Liver (tissue), 9 donors: ENCODE data around the gene SPATS2L. TPM values are rescaled to one million over a fixed set of nuclear protein-coding genes. Genes with fewer than 3 reads are reported as not detected.

ENCODE experiments used
- DNase-seq: peaks from one replicate; pipeline ENCODE4 v3.0.0-alpha.2; 2017; ENCODE audit warnings: low spot score
- H3K27ac ChIP-seq, 2 donors: one replicate each; pipeline ENCODE4 v1.7.0; 2013; ENCODE audit warnings: inconsistent platforms in 2 of 2, low read length in 2 of 2, control low read depth in 1 of 2, low read depth in 1 of 2, mild to moderate bottlenecking in 1 of 2
- H3K27me3 ChIP-seq, 4 donors: one replicate each; pipeline versions ENCODE4 v1.6.1 to v1.7.0; 2013; ENCODE audit warnings: low read length in 3 of 4, inconsistent platforms in 1 of 4, mild to moderate bottlenecking in 1 of 4, moderate library complexity in 1 of 4; ENCODE audit not compliant: control insufficient read depth in 4 of 4, insufficient read depth in 4 of 4
- H3K36me3 ChIP-seq, 4 donors: one replicate each; pipeline versions ENCODE4 v1.6.1 to v1.7.0; 2013; ENCODE audit warnings: low read length in 3 of 4, mild to moderate bottlenecking in 3 of 4, low read depth in 1 of 4, moderate library complexity in 1 of 4; ENCODE audit not compliant: control insufficient read depth in 4 of 4, insufficient read depth in 3 of 4
- H3K4me1 ChIP-seq, 4 donors: one replicate each; pipeline versions ENCODE4 v1.6.1 to v1.7.0; 2013; ENCODE audit warnings: low read length in 3 of 4, mild to moderate bottlenecking in 3 of 4, moderate library complexity in 1 of 4; ENCODE audit not compliant: control insufficient read depth in 4 of 4, insufficient read depth in 4 of 4
- H3K4me3 ChIP-seq, 3 donors: one replicate each; pipeline versions ENCODE4 v1.6.1 to v1.7.0; 2013; ENCODE audit warnings: low read length in 3 of 3, control low read depth in 1 of 3, low read depth in 1 of 3, mild to moderate bottlenecking in 1 of 3
- H3K9ac ChIP-seq, 2 donors: one replicate each; pipeline ENCODE4 v1.7.0; 2013; ENCODE audit warnings: low read length in 2 of 2, mild to moderate bottlenecking in 2 of 2, moderate library complexity in 2 of 2, control low read depth in 1 of 2, low read depth in 1 of 2
- H3K9me3 ChIP-seq, 4 donors: one replicate each; pipeline versions ENCODE4 v1.6.1 to v1.7.0; 2013; ENCODE audit warnings: low read length in 3 of 4; ENCODE audit not compliant: control insufficient read depth in 4 of 4
- ATF3 ChIP-seq: IDR thresholded peaks from 2 replicates; pipeline ENCODE4 v1.6.1; 2016; ENCODE audit warnings: antibody characterized with exemption
- CTCF ChIP-seq: fragments of 150-350 bp; IDR thresholded peaks from 2 replicates; pipeline ENCODE4 v1.5.1; 2017; ENCODE audit warnings: improper control_type of control experiment, low read depth, low read length; ENCODE audit not compliant: missing input control
- EGR1 ChIP-seq, 2 donors: IDR thresholded peaks; 2 replicates each; pipeline ENCODE4 v1.6.1; 2016 to 2018; ENCODE audit warnings: antibody characterized with exemption in 2 of 2, low read depth in 2 of 2
- FOXA1 ChIP-seq: IDR thresholded peaks from 2 replicates; pipeline ENCODE4 v1.6.1; 2016; ENCODE audit warnings: antibody characterized with exemption
- FOXA2 ChIP-seq: IDR thresholded peaks from 2 replicates; pipeline ENCODE4 v1.6.1; 2016; ENCODE audit warnings: antibody characterized with exemption
- GABPA ChIP-seq, 2 donors: IDR thresholded peaks in 1 of 2; conservative IDR thresholded peaks in 1 of 2; 2 replicates each; pipeline ENCODE4 v1.6.1; 2016; ENCODE audit warnings: antibody characterized with exemption in 2 of 2, mild to moderate bottlenecking in 1 of 2, moderate library complexity in 1 of 2
- HNF4A ChIP-seq, 2 donors: conservative IDR thresholded peaks; 2 replicates each; pipeline ENCODE4 v1.6.1; 2016; ENCODE audit warnings: antibody characterized with exemption in 2 of 2, mild to moderate bottlenecking in 2 of 2
- HNF4G ChIP-seq: IDR thresholded peaks from 2 replicates; pipeline ENCODE4 v1.6.1; 2016; ENCODE audit warnings: antibody characterized with exemption
- JUND ChIP-seq, 2 donors: IDR thresholded peaks; 2 replicates each; pipeline ENCODE4 v1.6.1; 2016; ENCODE audit warnings: antibody characterized with exemption in 2 of 2
- MAX ChIP-seq: IDR thresholded peaks from 2 replicates; pipeline ENCODE4 v1.6.1; 2016; ENCODE audit warnings: antibody characterized with exemption
- NR2F2 ChIP-seq: IDR thresholded peaks from 2 replicates; pipeline ENCODE4 v1.6.1; 2016; ENCODE audit warnings: antibody characterized with exemption
- RAD21 ChIP-seq, 2 donors: IDR thresholded peaks; 2 replicates each; pipeline ENCODE4 v1.6.1; 2016; ENCODE audit warnings: antibody characterized with exemption in 2 of 2, mild to moderate bottlenecking in 2 of 2
- REST ChIP-seq: IDR thresholded peaks from 2 replicates; pipeline ENCODE4 v1.6.1; 2016; ENCODE audit warnings: antibody characterized with exemption, mild to moderate bottlenecking
- RXRA ChIP-seq, 2 donors: IDR thresholded peaks; 2 replicates each; pipeline ENCODE4 v1.6.1; 2017 to 2018; ENCODE audit warnings: antibody characterized with exemption in 2 of 2, mild to moderate bottlenecking in 1 of 2
- SP1 ChIP-seq: IDR thresholded peaks from 2 replicates; pipeline ENCODE4 v1.6.1; 2018; ENCODE audit warnings: antibody characterized with exemption, mild to moderate bottlenecking
- TAF1 ChIP-seq: conservative IDR thresholded peaks from 2 replicates; pipeline ENCODE4 v1.6.1; 2016; ENCODE audit warnings: antibody characterized with exemption, mild to moderate bottlenecking
- YY1 ChIP-seq: IDR thresholded peaks from 2 replicates; pipeline ENCODE4 v1.6.1; 2016; ENCODE audit warnings: antibody characterized with exemption, mild to moderate bottlenecking
- ZBTB33 ChIP-seq: IDR thresholded peaks from 2 replicates; pipeline ENCODE4 v1.6.1; 2016; ENCODE audit warnings: antibody characterized with exemption
- WGBS: extraction: QIAGEN DNeasy Blood & Tissue Kit; methylation state at CpG from one replicate; pipeline ENCODE4 v1.1.7; 2013; 5-methylcytosine and 5-hydroxymethylcytosine counted together
- polyA plus RNA-seq, 2 donors: library from polyadenylated mRNA; stranded (reverse) in 1 of 2; unstranded in 1 of 2; fragments of 200-250 nt in 1 of 2; fragments of >200 nt in 1 of 2; fragmentation: Nextera tagmentation in 1 of 2; extraction: Ambion mirVana in 1 of 2; gene quantifications; one replicate each; pipeline versions ENCODE4 v1.2.1 to v1.2.3, GENCODE V29; 2013 to 2015
- total RNA-seq, 2 donors: library from RNA; depleted of rRNA; stranded (reverse); fragments of >200 nt; gene quantifications; one replicate each; pipeline ENCODE4 v1.2.3, GENCODE V29; 2014
- donor health status: healthy.
- donor health status: healthy.
- donor health status: healthy.
- donor health status: healthy.
- donor health status: healthy.

Gene SPATS2L
- total and polyA plus RNA-seq, 4 donors, result 31.4 to 49.9 (median 42.4) TPM

- no peak overlapping the region for H3K27ac ChIP-seq
- WGBS, result 93% methylated on average over 1 of the region's 1 CpG
- no peaks in the 10 kb centered on the region for H3K36me3 ChIP-seq
- no peaks in the 10 kb centered on the region for H3K9me3 ChIP-seq
- H3K4me3 ChIP-seq, result no peak overlapping the region
- no peak for TF ChIP-seq ATF3
- no peak for TF ChIP-seq NR2F2
- no peak for TF ChIP-seq GABPA (IDR thresholded peaks at IDR 0.05 in 1 of 2, conservative IDR thresholded peaks at IDR 0.05 in 1 of 2)
- no peak for TF ChIP-seq FOXA2
- TF ChIP-seq EGR1 (IDR thresholded peaks at IDR 0.05; ENCODE audit: low read depth in 2 of 2), result no peak
- TF ChIP-seq TAF1, result no peak
- no peak for TF ChIP-seq MAX
- TF ChIP-seq REST, result no peak
- TF ChIP-seq HNF4A (conservative IDR thresholded peaks at IDR 0.05), result no peak
- no peak for TF ChIP-seq RXRA (IDR thresholded peaks at IDR 0.05)
- no peak for TF ChIP-seq SP1
- TF ChIP-seq YY1, result no peak
- no peak for TF ChIP-seq FOXA1
- TF ChIP-seq HNF4G, result no peak
- no peak for TF ChIP-seq ZBTB33
- no peak for TF ChIP-seq RAD21 (IDR thresholded peaks at IDR 0.05)
- TF ChIP-seq CTCF, result no peak
- DNase-seq, result no peak
- no peak overlapping the region for H3K9ac ChIP-seq
- peaks cover 9 to 39% (median 22%) of the 10 kb centered on the region in 4 donors for H3K4me1 ChIP-seq
- H3K27me3 ChIP-seq, result no peaks in the 10 kb centered on the region
These were observed 16.1 kb downstream of the SPATS2L start for GRCh38 chr2:200322607-200323006.

- no peaks in the 10 kb centered on the region for H3K27me3 ChIP-seq
- H3K4me1 ChIP-seq, result peaks cover 7 to 29% (median 13%) of the 10 kb centered on the region in 4 donors
- H3K9ac ChIP-seq, result no peak overlapping the region
- DNase-seq, result no peak
- H3K9me3 ChIP-seq, result no peaks in the 10 kb centered on the region
- no peak overlapping the region for H3K27ac ChIP-seq
- no peaks in the 10 kb centered on the region for H3K36me3 ChIP-seq
- 74% methylated on average over 1 of the region's 1 CpG for WGBS
- H3K4me3 ChIP-seq, result no peak overlapping the region
- TF ChIP-seq HNF4G (no peak), HNF4A (conservative IDR thresholded peaks at IDR 0.05) (no peak), MAX (no peak), ZBTB33 (no peak), SP1 (no peak), FOXA2 (no peak), CTCF (no peak), JUND (IDR thresholded peaks at IDR 0.05) (no peak), RXRA (IDR thresholded peaks at IDR 0.05) (no peak), TAF1 (no peak), RAD21 (IDR thresholded peaks at IDR 0.05) (no peak), GABPA (IDR thresholded peaks at IDR 0.05 in 1 of 2, conservative IDR thresholded peaks at IDR 0.05 in 1 of 2) (no peak), FOXA1 (no peak), ATF3 (no peak)
These were observed 17.9 kb downstream of the SPATS2L start for GRCh38 chr2:200324362-200324761.
